Measurements from ENCODE around the gene ERICH2. TPM values are rescaled to one million over a fixed set of nuclear protein-coding genes. Genes with fewer than 3 reads are reported as not detected.

ERICH2 gene
- total and polyA plus RNA-seq, 2 experiments from 2014 or later, result 3.5 TPM; not detected in 1

GRCh38 chr2:170824526-170825015 lies 54.4 kb downstream of the ERICH2 start:
- Histone ChIP-seq H3K4me3 (no peak overlapping the region), H3K79me2 (replicated peaks; ENCODE audit: insufficient read depth) (no peaks in the 10 kb centered on the region), H3K27ac (ENCODE audit: low read depth) (no peak overlapping the region), H3F3A (replicated peaks; ENCODE audit: low read depth) (peaks cover 17% of the 10 kb centered on the region), H2AFZ (no peak overlapping the region), H3K9me2 (ENCODE audit: insufficient read depth) (no peaks in the 10 kb centered on the region), H3K36me3 (ENCODE audit: insufficient read depth) (no peaks in the 10 kb centered on the region), H4K20me1 (replicated peaks; ENCODE audit: insufficient read depth) (peaks cover 2% of the 10 kb centered on the region; the same call in 1 of the 2 replicates), H3K4me2 (peak overlapping the region; percentile 97), H3K27me3 (ENCODE audit: insufficient read depth) (peaks cover 83% of the 10 kb centered on the region), H3K4me1 (ENCODE audit: insufficient read depth) (peaks cover 38% of the 10 kb centered on the region)
- H3K27ac Mint-ChIP-seq, result no peak overlapping the region
- peaks cover 31% of the 10 kb centered on the region for H3K4me1 Mint-ChIP-seq
- no peaks in the 10 kb centered on the region; the same call in 2 of the 3 replicates for H3K36me3 Mint-ChIP-seq (ENCODE audit: low read depth)
- H3K4me3 Mint-ChIP-seq, result peak overlapping the region; percentile 77
- peaks cover 85% of the 10 kb centered on the region for H3K27me3 Mint-ChIP-seq (ENCODE audit: insufficient read depth, low read depth, poor library complexity)
- no peak for ATAC-seq
- no peak for TF ChIP-seq REST (IDR thresholded peaks at IDR 0.05; ENCODE audit: unreplicated experiment)
- no peak for TF ChIP-seq EZH2 (IDR thresholded peaks at IDR 0.05; ENCODE audit: low read depth, unreplicated experiment)
- no peak for TF ChIP-seq JUNB (IDR thresholded peaks at IDR 0.05; ENCODE audit: unreplicated experiment)
- TF ChIP-seq ZNF462 (CRISPR knock-in tag; IDR thresholded peaks at IDR 0.05), result no peak
- no peak for TF ChIP-seq EZH2phosphoT487 (IDR thresholded peaks at IDR 0.05; ENCODE audit: unreplicated experiment)
- no peak for TF ChIP-seq CREB1 (CRISPR knock-in tag; IDR thresholded peaks at IDR 0.05; ENCODE audit: low read depth)
- TF ChIP-seq POLR2AphosphoS5 (IDR thresholded peaks at IDR 0.05; ENCODE audit: low read depth), result no peak
- no peak for DNase-seq (ENCODE audit: low spot score)
- H3K9me3 Mint-ChIP-seq, result no peaks in the 10 kb centered on the region; the same call in 1 of the 3 replicates
